ENCODE measurements around the gene TSPAN2. TPM values are rescaled to one million over a fixed set of nuclear protein-coding genes. Genes with fewer than 3 reads are reported as not detected.

TSPAN2 gene
- total RNA-seq, 2 experiments from 2014 or later = 0.25 to 0.36 TPM

- DNase-seq (ENCODE audit: low spot score) = no peak
- no peaks in the 10 kb centered on the region for H3K36me3 ChIP-seq (ENCODE audit: insufficient read depth, low read length)
- H3K4me1 ChIP-seq (ENCODE audit: insufficient read depth, low read length, poor library complexity, severe bottlenecking) = no peaks in the 10 kb centered on the region
- no peak overlapping the region for H3K27ac ChIP-seq (ENCODE audit: low read depth, low read length, poor library complexity, severe bottlenecking)
- H2AFZ ChIP-seq (ENCODE audit: low read length) = no peak overlapping the region
- intact Hi-C loops (cut with micrococcal nuclease; ENCODE audit: unreplicated experiment) = no loop called here
- no peak overlapping the region for H3K4me2 ChIP-seq (ENCODE audit: low read length)
- CTCF ChIA-PET (ENCODE audit: unreplicated experiment) = no interaction called here
- BruUV-seq (replicated peaks) = no TSS peak
- no peaks in the 10 kb centered on the region for H3K9me3 ChIP-seq (ENCODE audit: low read length)
- no peaks in the 10 kb centered on the region for H4K20me1 ChIP-seq (ENCODE audit: insufficient read depth, low read length)
- POLR2A ChIA-PET = no interaction called here
- H3K4me3 ChIP-seq (ENCODE audit: low read depth, low read length, poor library complexity, severe bottlenecking) = no peak overlapping the region
- H3K9me2 ChIP-seq (ENCODE audit: insufficient read depth, low read length) = no peaks in the 10 kb centered on the region
- TF ChIP-seq EZH2phosphoT487 (IDR thresholded peaks at IDR 0.05; ENCODE audit: borderline replicate concordance, low read depth, low read length) (no peak), CTCF (conservative IDR thresholded peaks at IDR 0.05; ENCODE audit: low read length) (no peak)
- H3K79me2 ChIP-seq (ENCODE audit: insufficient read depth, low read depth, low read length) = no peaks in the 10 kb centered on the region
These were observed 32.5 kb upstream of the TSPAN2 start for GRCh38 chr1:115121793-115122192.

- Histone ChIP-seq H3K9me2 (ENCODE audit: insufficient read depth, low read length) (no peaks in the 10 kb centered on the region), H3K4me1 (ENCODE audit: insufficient read depth, low read length, poor library complexity, severe bottlenecking) (no peaks in the 10 kb centered on the region), H3K9me3 (ENCODE audit: low read length) (no peaks in the 10 kb centered on the region), H3K27ac (ENCODE audit: low read depth, low read length, poor library complexity, severe bottlenecking) (no peak overlapping the region), H3K36me3 (ENCODE audit: insufficient read depth, low read length) (no peaks in the 10 kb centered on the region), H3K4me2 (ENCODE audit: low read length) (no peak overlapping the region), H2AFZ (ENCODE audit: low read length) (no peak overlapping the region), H4K20me1 (ENCODE audit: insufficient read depth, low read length) (no peaks in the 10 kb centered on the region), H3K79me2 (ENCODE audit: insufficient read depth, low read depth, low read length) (no peaks in the 10 kb centered on the region), H3K4me3 (ENCODE audit: low read depth, low read length, poor library complexity, severe bottlenecking) (no peak overlapping the region)
- TF ChIP-seq EZH2phosphoT487 (IDR thresholded peaks at IDR 0.05; ENCODE audit: borderline replicate concordance, low read depth, low read length) = no peak
- TF ChIP-seq CTCF (conservative IDR thresholded peaks at IDR 0.05; ENCODE audit: low read length) = no peak
- ChIA-PET CTCF (ENCODE audit: unreplicated experiment) (no interaction called here), POLR2A (no interaction called here)
- no peak for DNase-seq (ENCODE audit: low spot score)
- intact Hi-C loops (cut with micrococcal nuclease; ENCODE audit: unreplicated experiment) = no loop called here
- no TSS peak for BruUV-seq (replicated peaks)
These were observed 31.0 kb upstream of the TSPAN2 start for GRCh38 chr1:115120296-115120695.

DNA sequence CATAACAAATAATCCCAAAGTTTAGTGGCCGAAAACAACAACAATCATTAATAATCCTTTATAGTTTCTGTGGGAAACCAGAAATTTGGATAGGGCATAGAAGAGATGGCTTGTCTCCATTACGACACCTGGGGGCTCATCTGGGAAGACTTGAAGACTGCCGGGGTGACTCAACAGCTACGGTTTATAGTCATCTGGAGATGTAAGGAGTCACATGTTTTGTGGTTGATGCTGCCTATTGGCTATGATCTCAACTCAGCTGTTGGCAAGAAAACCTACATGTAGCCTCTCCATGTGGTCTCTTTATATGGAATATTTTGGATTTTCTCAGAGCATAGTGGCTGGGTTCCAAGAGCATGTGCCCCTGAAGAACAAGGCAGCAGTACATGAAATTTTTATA lies 29.3 kb upstream of the TSPAN2 start:
- Histone ChIP-seq H4K20me1 (ENCODE audit: insufficient read depth, low read length) (no peaks in the 10 kb centered on the region), H3K9me3 (ENCODE audit: low read length) (no peaks in the 10 kb centered on the region), H2AFZ (ENCODE audit: low read length) (no peak overlapping the region), H3K9me2 (ENCODE audit: insufficient read depth, low read length) (no peaks in the 10 kb centered on the region), H3K4me1 (ENCODE audit: insufficient read depth, low read length, poor library complexity, severe bottlenecking) (no peaks in the 10 kb centered on the region), H3K36me3 (ENCODE audit: insufficient read depth, low read length) (no peaks in the 10 kb centered on the region), H3K4me2 (ENCODE audit: low read length) (no peak overlapping the region), H3K27ac (ENCODE audit: low read depth, low read length, poor library complexity, severe bottlenecking) (no peak overlapping the region), H3K4me3 (ENCODE audit: low read depth, low read length, poor library complexity, severe bottlenecking) (no peak overlapping the region), H3K79me2 (ENCODE audit: insufficient read depth, low read depth, low read length) (no peaks in the 10 kb centered on the region)
- TF ChIP-seq CTCF (conservative IDR thresholded peaks at IDR 0.05; ENCODE audit: low read length) (no peak), EZH2phosphoT487 (IDR thresholded peaks at IDR 0.05; ENCODE audit: borderline replicate concordance, low read depth, low read length) (no peak)
- POLR2A ChIA-PET = no interaction called here
- no peak for DNase-seq (ENCODE audit: low spot score)
- intact Hi-C loops (cut with micrococcal nuclease; ENCODE audit: unreplicated experiment) = no loop called here
- CTCF ChIA-PET (ENCODE audit: unreplicated experiment) = no interaction called here
- BruUV-seq (replicated peaks) = no TSS peak

Data from OCI-LY7 (cell line).